ENCODE data around the gene CFHR4. TPM values are rescaled to one million over a fixed set of nuclear protein-coding genes. Genes with fewer than 3 reads are reported as not detected.
"Not testable (repeated sequence)": the region's sequence is repeated elsewhere in the genome, so short reads cannot be mapped to it uniquely, and the experiment has no call there.

The CFHR4 gene
- not detected for total RNA-seq

- Mint-ChIP-seq H3K9me3 (peaks cover 6% of the 10 kb centered on the region), H3K27ac (no peak within 1 kb of the TSS), H3K4me3 (no peak within 1 kb of the TSS), H3K36me3 (no peaks in the 10 kb centered on the region), H3K4me1 (ENCODE audit: low read depth) (no peaks in the 10 kb centered on the region), H3K27me3 (peaks cover 1% of the 10 kb centered on the region)
- ChIA-PET POLR2A (no interaction called here), CTCF (no interaction called here)
- intact Hi-C loops (cut with micrococcal nuclease): no loop called here
- DNase-seq: no peak
These were observed at the start of gene CFHR4 for GRCh38 chr1:196887515-196888239. CFHR4 (plus strand) TSS chr1:196888052; CDS start chr1:196888151, 99 bp downstream.

- H3K4me1 Mint-ChIP-seq (ENCODE audit: low read depth); H3K27ac Mint-ChIP-seq; POLR2A ChIA-PET; CTCF ChIA-PET; H3K27me3 Mint-ChIP-seq; H3K36me3 Mint-ChIP-seq; H3K9me3 Mint-ChIP-seq; DNase-seq; intact Hi-C loops (cut with micrococcal nuclease); H3K4me3 Mint-ChIP-seq: not testable (repeated sequence)
These were observed 38.0 kb upstream of the CFHR4 start for GRCh38 chr1:196849613-196850492.

- Mint-ChIP-seq H3K4me3 (no peak overlapping the region), H3K36me3 (no peaks in the 10 kb centered on the region), H3K9me3 (no peaks in the 10 kb centered on the region), H3K27ac (no peak overlapping the region), H3K27me3 (no peaks in the 10 kb centered on the region), H3K4me1 (ENCODE audit: low read depth) (no peaks in the 10 kb centered on the region)
- intact Hi-C loops (cut with micrococcal nuclease): no loop called here
- ChIA-PET POLR2A (no interaction called here), CTCF (no interaction called here)
- DNase-seq: no peak
These were observed 31.8 kb upstream of the CFHR4 start for GRCh38 chr1:196856053-196856452.

GRCh38 chr1:196857188-196857587 lies 30.7 kb upstream of the CFHR4 start:
- ChIA-PET CTCF (no interaction called here), POLR2A (no interaction called here)
- Mint-ChIP-seq H3K27me3 (no peaks in the 10 kb centered on the region), H3K4me1 (ENCODE audit: low read depth) (no peaks in the 10 kb centered on the region), H3K36me3 (no peaks in the 10 kb centered on the region), H3K9me3 (no peaks in the 10 kb centered on the region), H3K4me3 (no peak overlapping the region), H3K27ac (no peak overlapping the region)
- intact Hi-C loops (cut with micrococcal nuclease): no loop called here
- DNase-seq: no peak

GRCh38 chr1:196858811-196859210 lies 29.0 kb upstream of the CFHR4 start:
- Mint-ChIP-seq H3K27ac (no peak overlapping the region), H3K27me3 (peaks cover 2% of the 10 kb centered on the region), H3K4me3 (no peak overlapping the region), H3K9me3 (no peaks in the 10 kb centered on the region), H3K36me3 (no peaks in the 10 kb centered on the region), H3K4me1 (ENCODE audit: low read depth) (no peaks in the 10 kb centered on the region)
- no peak for DNase-seq
- ChIA-PET POLR2A (no interaction called here), CTCF (no interaction called here)
- intact Hi-C loops (cut with micrococcal nuclease): no loop called here

GRCh38 chr1:196860323-196860884 lies 27.4 kb upstream of the CFHR4 start:
- CTCF ChIA-PET: no interaction called here
- H3K27ac Mint-ChIP-seq: no peak overlapping the region

GRCh38 chr1:196861429-196861828 lies 26.4 kb upstream of the CFHR4 start:
- Mint-ChIP-seq H3K9me3 (no peaks in the 10 kb centered on the region), H3K36me3 (no peaks in the 10 kb centered on the region), H3K4me1 (ENCODE audit: low read depth) (no peaks in the 10 kb centered on the region), H3K27me3 (peaks cover 2% of the 10 kb centered on the region), H3K27ac (no peak overlapping the region), H3K4me3 (no peak overlapping the region)
- POLR2A ChIA-PET: no interaction called here
- no peak for DNase-seq
- CTCF ChIA-PET: no interaction called here
- intact Hi-C loops (cut with micrococcal nuclease): no loop called here

More at GRCh38 chr1:196860323-196860884, 27.4 kb upstream of the CFHR4 start:
- Mint-ChIP-seq H3K4me3 (no peak overlapping the region), H3K27me3 (peaks cover 2% of the 10 kb centered on the region), H3K36me3 (no peaks in the 10 kb centered on the region), H3K4me1 (ENCODE audit: low read depth) (no peaks in the 10 kb centered on the region), H3K9me3 (no peaks in the 10 kb centered on the region)
- DNase-seq: no peak
- intact Hi-C loops (cut with micrococcal nuclease): no loop called here
- POLR2A ChIA-PET: no interaction called here

GRCh38 chr1:196866974-196867373 lies 20.9 kb upstream of the CFHR4 start:
- CTCF ChIA-PET: no interaction called here

GRCh38 chr1:196873385-196873784 lies 14.5 kb upstream of the CFHR4 start:
- H3K4me3 Mint-ChIP-seq: no peak overlapping the region
- CTCF ChIA-PET: no interaction called here
- no peaks in the 10 kb centered on the region for H3K36me3 Mint-ChIP-seq
- DNase-seq: no peak
- peaks cover 6% of the 10 kb centered on the region for H3K27me3 Mint-ChIP-seq
- intact Hi-C loops (cut with micrococcal nuclease): no loop called here
- H3K9me3 Mint-ChIP-seq: no peaks in the 10 kb centered on the region
- POLR2A ChIA-PET: no interaction called here
- H3K27ac Mint-ChIP-seq: no peak overlapping the region
- no peaks in the 10 kb centered on the region for H3K4me1 Mint-ChIP-seq (ENCODE audit: low read depth)

More at GRCh38 chr1:196866974-196867373, 20.9 kb upstream of the CFHR4 start:
- Mint-ChIP-seq H3K27ac (no peak overlapping the region), H3K36me3 (no peaks in the 10 kb centered on the region), H3K4me1 (ENCODE audit: low read depth) (no peaks in the 10 kb centered on the region), H3K4me3 (no peak overlapping the region), H3K27me3 (peaks cover 5% of the 10 kb centered on the region), H3K9me3 (no peaks in the 10 kb centered on the region)
- intact Hi-C loops (cut with micrococcal nuclease): no loop called here
- POLR2A ChIA-PET: no interaction called here
- DNase-seq: no peak

GRCh38 chr1:196875935-196876334 lies 11.9 kb upstream of the CFHR4 start:
- no peak for DNase-seq
- ChIA-PET CTCF (no interaction called here), POLR2A (no interaction called here)
- no peak overlapping the region for H3K4me3 Mint-ChIP-seq
- peaks cover 3% of the 10 kb centered on the region for H3K27me3 Mint-ChIP-seq
- no peaks in the 10 kb centered on the region for H3K4me1 Mint-ChIP-seq (ENCODE audit: low read depth)
- intact Hi-C loops (cut with micrococcal nuclease): no loop called here
- H3K9me3 Mint-ChIP-seq: no peaks in the 10 kb centered on the region
- H3K27ac Mint-ChIP-seq: no peak overlapping the region
- no peaks in the 10 kb centered on the region for H3K36me3 Mint-ChIP-seq

GRCh38 chr1:196877964-196878363 lies 9.9 kb upstream of the CFHR4 start:
- ChIA-PET POLR2A (no interaction called here), CTCF (no interaction called here)
- peaks cover 3% of the 10 kb centered on the region for H3K27me3 Mint-ChIP-seq
- no peaks in the 10 kb centered on the region for H3K4me1 Mint-ChIP-seq (ENCODE audit: low read depth)
- no peak overlapping the region for H3K4me3 Mint-ChIP-seq
- no peak overlapping the region for H3K27ac Mint-ChIP-seq
- no peaks in the 10 kb centered on the region for H3K36me3 Mint-ChIP-seq
- H3K9me3 Mint-ChIP-seq: no peaks in the 10 kb centered on the region
- DNase-seq: no peak
- intact Hi-C loops (cut with micrococcal nuclease): no loop called here

- H3K9me3 Mint-ChIP-seq; POLR2A ChIA-PET; DNase-seq; H3K27me3 Mint-ChIP-seq; H3K4me1 Mint-ChIP-seq (ENCODE audit: low read depth); CTCF ChIA-PET; intact Hi-C loops (cut with micrococcal nuclease); H3K36me3 Mint-ChIP-seq; H3K4me3 Mint-ChIP-seq; H3K27ac Mint-ChIP-seq: not testable (repeated sequence)
These were observed 1.3 kb upstream of the CFHR4 start for GRCh38 chr1:196886560-196886959.

GRCh38 chr1:196890668-196891067 lies 2.8 kb downstream of the CFHR4 start:
- H3K27me3 Mint-ChIP-seq: peaks cover 1% of the 10 kb centered on the region
- no peaks in the 10 kb centered on the region for H3K36me3 Mint-ChIP-seq
- H3K4me1 Mint-ChIP-seq (ENCODE audit: low read depth): no peaks in the 10 kb centered on the region
- ChIA-PET CTCF (no interaction called here), POLR2A (no interaction called here)
- no peak overlapping the region for H3K4me3 Mint-ChIP-seq
- peaks cover 6% of the 10 kb centered on the region for H3K9me3 Mint-ChIP-seq
- no peak overlapping the region for H3K27ac Mint-ChIP-seq
- DNase-seq: no peak
- intact Hi-C loops (cut with micrococcal nuclease): no loop called here
